BJ (cell line): ENCODE results near the gene PDHB. TPM values are rescaled to one million over a fixed set of nuclear protein-coding genes. Genes with fewer than 3 reads are reported as not detected.
A peak's percentile ranks its signal among the peaks of the same experiment; 100 is the strongest.
"Not testable (repeated sequence)": the region's sequence is repeated elsewhere in the genome, so short reads cannot be mapped to it uniquely, and the experiment has no call there.

Experiments
- CTCF ChIA-PET: fragments of 350-600 bp; formaldehyde crosslinking; extraction: SDS; loops from one replicate; lab custom pipeline; 2021; ENCODE audit warnings: antibody characterized with exemption, inconsistent platforms; lab: Yijun Ruan, JAX
- POLR2A ChIA-PET: fragments of 300-600 bp; sonication (Branson Sonifier 250); formaldehyde crosslinking; extraction: SDS; loops from one replicate; lab custom pipeline; 2021; ENCODE audit warnings: antibody characterized with exemption; lab: Charles Lee
- DNase-seq: peaks from one replicate; pipeline ENCODE4 v3.0.0-alpha.2; 2011; ENCODE audit warnings: low read depth
- H3K27me3 ChIP-seq: 2 replicates; pipeline ENCODE4 v1.6.0; 2011; ENCODE audit warnings: low read length; ENCODE audit not compliant: control insufficient read depth, insufficient read depth
- H3K36me3 ChIP-seq: 2 replicates; pipeline ENCODE4 v1.5.1; 2011; ENCODE audit warnings: low read length; ENCODE audit not compliant: control insufficient read depth, insufficient read depth
- H3K4me3 ChIP-seq: 2 replicates; pipeline ENCODE4 v1.5.1; 2011; ENCODE audit warnings: low read depth, mild to moderate bottlenecking, control low read depth, low read length
- polyA plus RNA-seq: library from polyadenylated mRNA; depleted of rRNA; stranded (reverse); fragments of >200 nt; gene quantifications from 2 replicates; pipeline ENCODE4 v1.2.3, GENCODE V29; 2011
- TF ChIP-seq, protein P1 (sequence below): IDR thresholded peaks from 2 replicates; pipeline ENCODE4 v1.5.1; 2011; ENCODE audit warnings: low read depth, mild to moderate bottlenecking, control low read depth, inconsistent platforms, low read length, moderate library complexity; ENCODE audit not compliant: insufficient read depth

PDHB gene
- polyA plus RNA-seq, 1 experiment: 86.1 TPM

DNA sequence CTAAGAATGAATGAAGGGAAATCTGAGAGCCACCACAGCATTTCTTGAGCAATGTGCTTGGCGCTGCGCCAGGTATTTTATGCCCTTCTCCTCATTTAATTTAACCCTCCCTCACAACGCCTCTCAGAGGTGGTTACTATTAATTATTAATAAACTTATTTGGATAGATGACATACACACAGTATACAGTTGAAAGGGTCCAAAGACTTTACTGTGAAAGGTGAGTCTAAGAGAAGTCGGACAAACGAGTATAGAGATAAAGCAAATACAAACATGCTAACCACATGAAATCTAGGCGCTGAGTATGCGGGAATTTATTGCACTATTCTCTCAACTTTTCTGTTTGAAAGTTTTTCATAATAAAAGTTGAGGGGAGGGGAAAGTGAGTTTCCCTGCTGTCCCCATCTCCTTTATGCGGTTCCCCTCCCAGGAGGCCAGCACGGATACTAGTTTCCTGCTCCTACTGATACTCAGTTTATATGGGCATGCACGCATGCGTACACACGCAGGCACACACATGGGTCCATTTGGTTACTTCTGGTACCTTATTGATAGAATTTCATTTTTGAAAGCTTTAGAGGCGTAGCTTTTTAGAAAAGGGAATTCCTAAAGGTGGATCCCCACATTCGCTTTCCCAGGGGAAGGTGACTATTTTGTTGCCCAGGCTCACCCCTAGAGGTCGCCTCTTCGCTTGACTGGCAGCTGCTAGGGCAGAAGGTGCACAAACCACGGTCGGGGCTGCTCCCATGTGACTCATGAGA, 29.7 kb upstream of the PDHB start:
- Histone ChIP-seq H3K4me3 (no peak overlapping the region), H3K36me3 (no peaks in the 10 kb centered on the region), H3K27me3 (peaks cover 2% of the 10 kb centered on the region; the same call in 1 of the 2 replicates)
- ChIA-PET CTCF (interaction anchor here (0.7 to 1.4 kb wide), 16 partner anchors 9 to 146 kb away, joined by 3 to 15 read pairs (median 3); partner anchors contain the start of gene KCTD6), POLR2A (no interaction called here)
- TF ChIP-seq, protein P1, sequence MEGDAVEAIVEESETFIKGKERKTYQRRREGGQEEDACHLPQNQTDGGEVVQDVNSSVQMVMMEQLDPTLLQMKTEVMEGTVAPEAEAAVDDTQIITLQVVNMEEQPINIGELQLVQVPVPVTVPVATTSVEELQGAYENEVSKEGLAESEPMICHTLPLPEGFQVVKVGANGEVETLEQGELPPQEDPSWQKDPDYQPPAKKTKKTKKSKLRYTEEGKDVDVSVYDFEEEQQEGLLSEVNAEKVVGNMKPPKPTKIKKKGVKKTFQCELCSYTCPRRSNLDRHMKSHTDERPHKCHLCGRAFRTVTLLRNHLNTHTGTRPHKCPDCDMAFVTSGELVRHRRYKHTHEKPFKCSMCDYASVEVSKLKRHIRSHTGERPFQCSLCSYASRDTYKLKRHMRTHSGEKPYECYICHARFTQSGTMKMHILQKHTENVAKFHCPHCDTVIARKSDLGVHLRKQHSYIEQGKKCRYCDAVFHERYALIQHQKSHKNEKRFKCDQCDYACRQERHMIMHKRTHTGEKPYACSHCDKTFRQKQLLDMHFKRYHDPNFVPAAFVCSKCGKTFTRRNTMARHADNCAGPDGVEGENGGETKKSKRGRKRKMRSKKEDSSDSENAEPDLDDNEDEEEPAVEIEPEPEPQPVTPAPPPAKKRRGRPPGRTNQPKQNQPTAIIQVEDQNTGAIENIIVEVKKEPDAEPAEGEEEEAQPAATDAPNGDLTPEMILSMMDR: peak; percentile 90
- DNase-seq: peak; percentile 41

DNA sequence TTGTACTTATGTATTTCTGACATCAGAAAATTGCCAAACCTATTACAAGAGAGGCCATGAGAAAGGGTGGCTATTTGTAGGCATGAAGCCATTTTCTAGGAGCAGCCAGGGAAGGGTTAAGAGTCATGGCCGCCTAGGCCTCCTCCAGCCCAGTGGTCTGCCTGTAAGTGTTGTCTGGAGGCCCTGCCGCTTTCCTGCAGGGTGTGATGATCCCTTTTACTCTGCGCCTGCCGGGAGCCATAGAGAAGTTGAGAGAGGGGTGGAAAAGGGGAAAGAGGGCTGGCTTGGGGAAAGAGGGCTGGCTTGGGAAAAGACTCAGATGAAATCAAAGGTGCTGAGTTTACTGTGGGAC, 29.2 kb upstream of the PDHB start:
- ChIA-PET CTCF (no interaction called here), POLR2A (no interaction called here)
- peaks cover 2% of the 10 kb centered on the region; the same call in 1 of the 2 replicates for H3K27me3 ChIP-seq
- H3K36me3 ChIP-seq: no peaks in the 10 kb centered on the region
- DNase-seq: no peak
- H3K4me3 ChIP-seq: no peak overlapping the region
- TF ChIP-seq, protein P1: no peak

DNA sequence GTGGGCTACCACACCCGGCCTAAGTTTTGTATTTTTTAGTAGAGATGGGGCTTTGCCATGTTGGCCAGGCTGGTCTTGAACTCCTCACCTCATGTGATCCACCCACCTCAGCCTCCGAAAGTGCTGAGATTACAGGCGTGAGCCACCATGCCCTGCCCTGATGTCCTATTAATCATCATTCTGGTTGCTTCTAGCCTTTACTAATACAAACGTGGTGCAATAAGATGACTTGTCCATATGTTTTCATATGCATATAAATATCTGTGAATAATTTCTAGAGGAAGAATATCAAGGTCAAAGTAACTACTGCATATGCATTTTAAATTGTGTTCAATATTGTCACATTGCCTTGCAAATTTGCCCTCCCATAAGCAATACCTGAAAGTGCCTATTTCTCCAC, 25.5 kb upstream of the PDHB start:
- no peak overlapping the region for H3K4me3 ChIP-seq
- POLR2A ChIA-PET: no interaction called here
- peaks cover 5% of the 10 kb centered on the region for H3K27me3 ChIP-seq
- no peak for DNase-seq
- TF ChIP-seq, protein P1: no peak
- CTCF ChIA-PET: no interaction called here
- no peaks in the 10 kb centered on the region for H3K36me3 ChIP-seq

DNA sequence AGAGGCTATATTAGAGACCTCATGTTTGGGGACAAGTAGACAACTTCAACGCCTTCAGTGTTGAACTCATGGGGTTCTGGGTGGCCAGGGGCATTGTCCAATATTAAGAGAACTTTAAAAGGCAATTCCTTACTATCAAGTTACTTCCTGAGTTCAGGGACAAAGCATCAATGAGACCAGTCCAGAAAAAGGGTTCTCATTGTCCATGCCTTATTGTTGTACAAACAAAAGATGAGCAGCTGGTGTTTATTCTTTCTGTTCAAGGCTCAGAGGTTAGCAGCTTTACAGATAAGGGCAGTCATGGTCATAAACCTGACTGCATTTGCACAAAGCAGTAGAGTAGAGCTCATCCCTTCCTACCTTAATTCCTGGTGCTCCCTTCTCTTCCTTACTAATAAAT, 18.5 kb upstream of the PDHB start:
- H3K36me3 ChIP-seq: no peaks in the 10 kb centered on the region
- ChIA-PET CTCF (interaction anchor here (4.0 kb wide), 1 partner anchor 12 kb away, joined by 15 read pairs; no protein-coding TSS in a partner anchor), POLR2A (no interaction called here)
- H3K4me3 ChIP-seq: no peak overlapping the region
- DNase-seq: no peak
- H3K27me3 ChIP-seq: peaks cover under 1% of the 10 kb centered on the region; the same call in 1 of the 2 replicates
- TF ChIP-seq, protein P1: no peak

DNA sequence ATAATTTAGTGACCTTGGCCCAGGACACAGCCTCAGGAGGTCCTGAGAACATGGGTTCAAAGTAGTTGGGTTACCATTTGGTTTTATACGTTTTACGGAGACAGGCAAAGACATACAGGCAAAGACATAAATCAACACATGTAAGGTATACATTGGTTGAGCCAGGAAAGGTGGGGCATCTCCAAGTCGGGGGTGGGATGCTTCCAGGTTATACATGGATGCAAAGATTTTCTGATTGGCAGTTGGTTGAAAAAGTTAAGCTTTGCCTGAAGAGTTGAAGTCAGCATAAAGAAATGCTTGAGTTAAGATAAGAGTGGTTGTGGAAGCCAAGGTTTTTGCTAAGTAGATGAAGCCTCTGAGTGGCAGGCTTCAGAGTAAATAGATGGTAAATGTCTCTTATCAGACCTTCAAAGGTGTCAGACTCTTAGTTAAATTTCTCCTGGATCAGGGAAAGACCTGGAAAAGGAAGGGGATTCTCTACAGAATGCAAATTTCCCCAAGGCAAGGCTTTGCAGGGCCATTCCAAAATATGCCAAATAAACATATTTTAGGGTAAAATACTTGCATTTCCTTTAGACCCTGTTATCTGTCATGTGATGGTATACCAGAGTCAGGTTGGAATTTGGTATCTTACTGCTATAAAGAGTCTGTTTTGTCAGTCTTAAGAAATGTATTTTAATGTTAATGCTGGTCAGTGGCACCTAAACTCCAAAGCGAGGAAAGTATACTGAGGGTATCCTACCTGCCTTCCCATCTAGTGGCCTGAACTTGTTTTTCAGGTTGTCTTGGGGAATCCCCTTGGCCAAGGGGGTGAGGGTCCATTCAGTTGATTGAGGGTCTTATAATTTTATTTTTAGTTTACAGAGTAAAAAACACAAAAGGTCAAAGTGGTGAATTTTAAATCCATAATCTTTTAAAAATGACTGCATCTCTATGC, 8.2 kb upstream of the PDHB start:
- TF ChIP-seq, protein P1: no peak
- CTCF ChIA-PET: no interaction called here
- POLR2A ChIA-PET: no interaction called here
- DNase-seq: no peak
- Histone ChIP-seq H3K36me3 (no peaks in the 10 kb centered on the region), H3K27me3 (no peaks in the 10 kb centered on the region), H3K4me3 (no peak overlapping the region)

DNA sequence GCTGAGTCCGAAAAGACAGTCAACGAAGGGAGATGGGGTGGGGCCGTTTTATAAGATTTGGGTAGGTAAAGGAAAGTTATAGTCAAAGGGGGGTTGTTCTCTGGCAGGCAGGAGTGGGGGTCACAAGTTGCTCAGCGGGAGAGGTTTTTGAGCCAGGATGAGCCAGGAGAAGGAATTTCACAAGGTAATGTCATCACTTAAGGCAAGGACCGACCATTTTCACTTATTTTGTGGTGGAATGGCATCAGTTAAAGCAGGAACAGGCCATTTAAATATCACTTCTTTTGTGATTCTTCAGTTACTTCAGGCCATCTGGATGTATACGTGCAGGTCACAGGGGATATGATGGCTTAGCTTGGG, 7.3 kb upstream of the PDHB start:
- H3K36me3 ChIP-seq, H3K27me3 ChIP-seq, POLR2A ChIA-PET, H3K4me3 ChIP-seq, DNase-seq: not testable (repeated sequence)
- CTCF ChIA-PET: interaction anchor here (0.6 to 1.9 kb wide), 2 partner anchors 13 to 56 kb away, joined by 3 to 5 read pairs; no protein-coding TSS in a partner anchor

DNA sequence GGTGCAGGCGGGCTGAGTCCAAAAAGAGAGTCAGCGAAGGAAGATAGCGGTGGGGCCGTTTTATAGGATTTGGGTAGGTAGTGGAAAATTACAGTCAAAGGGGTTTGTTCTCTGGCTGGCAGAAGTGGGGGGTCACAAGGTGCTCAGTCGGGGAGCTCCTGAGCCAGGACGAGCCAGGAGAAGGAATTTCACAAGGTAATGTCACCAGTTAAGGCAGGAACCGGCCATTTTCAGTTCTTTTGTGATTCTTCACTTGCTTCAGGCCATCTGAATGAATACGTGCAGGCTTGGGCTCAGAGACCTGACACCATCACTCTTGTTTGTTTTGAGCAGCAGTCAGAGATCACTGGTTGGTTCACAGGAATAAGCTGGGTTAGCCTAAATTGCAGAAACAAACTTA, 3.6 kb upstream of the PDHB start:
- DNase-seq, H3K4me3 ChIP-seq, H3K36me3 ChIP-seq, H3K27me3 ChIP-seq: not testable (repeated sequence)
- CTCF ChIA-PET: interaction anchor here (0.6 to 1.9 kb wide), 3 partner anchors 54 to 131 kb away, joined by 3 to 4 read pairs (median 4); partner anchors contain the start of genes HTD2, KCTD6 and RPP14
- POLR2A ChIA-PET: interaction anchor here (0.6 kb wide), 1 partner anchor 755 kb away, joined by 3 read pairs; no protein-coding TSS in a partner anchor
